NCI-H1436 treated with DMSO at 0.1 percent for 48 hours (cell line): Measurements from ENCODE around the gene IL36A.

Experiments
- DNase-seq: peaks from one replicate; lab custom pipeline; 2025; lab: John Stamatoyannopoulos, UW

IL36A gene

DNA sequence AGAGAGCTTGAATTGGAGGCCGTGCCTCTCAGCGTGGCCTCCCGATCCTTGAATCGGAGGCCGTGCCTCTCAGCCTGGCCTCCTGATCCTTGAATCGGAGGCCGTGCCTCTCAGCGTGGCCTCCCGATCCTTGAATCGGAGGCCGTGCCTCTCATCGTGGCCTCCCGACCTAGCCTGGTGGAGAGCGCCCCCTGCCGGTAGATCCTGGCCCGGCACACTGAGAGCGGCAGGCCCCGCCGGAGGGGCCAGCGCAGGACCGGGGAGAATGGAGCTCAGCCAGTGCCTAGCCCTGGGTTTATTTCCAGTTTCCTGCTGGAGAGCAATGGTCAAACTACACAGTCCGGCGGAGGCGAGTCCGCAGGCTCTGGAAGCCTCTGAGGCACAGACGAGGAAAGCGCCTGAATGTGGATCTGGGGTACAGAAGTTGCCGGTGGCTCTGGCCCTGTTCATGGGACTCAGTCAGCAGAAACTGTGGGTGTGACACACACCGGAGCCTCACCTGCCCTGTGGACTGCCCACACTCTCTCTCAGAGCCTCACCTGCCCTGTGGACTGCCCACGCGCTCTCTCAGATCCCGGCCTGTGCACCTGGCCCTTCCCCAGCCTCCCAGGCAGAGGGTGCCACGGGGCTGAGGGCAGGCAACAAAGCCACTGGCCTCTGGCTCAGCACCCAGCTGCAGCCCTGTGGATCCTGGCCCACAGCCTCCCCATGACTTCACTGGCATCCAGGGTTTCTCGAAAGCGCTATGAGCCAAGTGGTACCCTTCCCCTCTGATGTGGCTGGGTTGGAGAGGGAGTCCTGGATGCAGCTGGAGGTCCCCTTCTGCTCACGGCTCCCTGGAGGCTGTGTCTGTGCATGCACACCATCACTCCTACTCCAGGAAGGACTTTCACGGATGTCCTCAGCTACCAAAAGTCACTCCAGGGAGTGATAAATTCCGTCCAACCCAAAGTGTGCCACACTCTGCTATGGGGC lies 45.9 kb downstream of the IL36A start:
- no peak for DNase-seq

DNA sequence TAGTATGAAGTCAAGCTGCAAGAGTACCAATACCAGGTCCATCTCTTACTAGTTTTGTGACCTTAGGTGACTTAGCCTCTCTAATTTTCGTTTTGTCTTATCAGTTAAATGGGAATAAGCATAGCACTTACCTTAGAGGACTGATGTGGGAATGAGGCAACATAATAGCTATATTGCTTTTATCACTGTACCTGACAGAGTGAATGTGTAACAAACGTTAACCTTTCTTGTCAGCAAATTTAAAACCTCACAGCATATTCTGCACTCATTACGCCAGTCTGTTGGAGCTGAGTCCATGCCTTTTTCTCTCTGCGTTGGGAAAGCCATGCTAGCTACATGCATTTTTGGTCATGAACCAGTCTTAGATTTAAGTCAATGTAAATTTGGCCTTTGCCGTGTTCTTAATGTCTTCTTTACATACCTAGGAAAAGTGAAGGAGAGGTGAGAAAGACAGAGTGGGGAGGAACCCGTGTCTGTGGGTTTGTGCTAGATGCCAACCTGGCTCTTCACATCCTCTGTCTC lies 47.2 kb downstream of the IL36A start, which contains the start of gene IL36B:
TSS of gene IL36B (minus strand) at position 472 of the 522 bp plus-strand sequence.
- DNase-seq = no peak

DNA sequence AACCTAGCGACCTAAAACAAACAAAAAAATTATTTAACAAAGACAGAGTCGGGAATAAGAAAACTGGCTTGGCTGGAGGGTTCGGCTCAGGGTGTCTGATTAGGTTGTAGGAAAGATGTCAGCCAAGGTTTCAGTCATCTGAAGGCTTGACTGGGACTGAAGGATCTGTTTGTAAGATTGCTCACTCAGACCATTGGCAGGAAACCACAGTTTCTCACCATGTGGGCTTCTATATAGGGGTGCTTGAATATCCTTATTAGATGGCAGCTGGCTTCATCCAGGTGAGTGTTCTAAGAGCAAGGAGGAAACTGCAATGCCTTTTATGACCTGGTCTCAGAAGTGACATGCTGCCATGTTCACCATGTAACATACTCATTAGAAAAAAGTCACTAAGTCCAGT lies 48.4 kb downstream of the IL36A start:
- no peak for DNase-seq

DNA sequence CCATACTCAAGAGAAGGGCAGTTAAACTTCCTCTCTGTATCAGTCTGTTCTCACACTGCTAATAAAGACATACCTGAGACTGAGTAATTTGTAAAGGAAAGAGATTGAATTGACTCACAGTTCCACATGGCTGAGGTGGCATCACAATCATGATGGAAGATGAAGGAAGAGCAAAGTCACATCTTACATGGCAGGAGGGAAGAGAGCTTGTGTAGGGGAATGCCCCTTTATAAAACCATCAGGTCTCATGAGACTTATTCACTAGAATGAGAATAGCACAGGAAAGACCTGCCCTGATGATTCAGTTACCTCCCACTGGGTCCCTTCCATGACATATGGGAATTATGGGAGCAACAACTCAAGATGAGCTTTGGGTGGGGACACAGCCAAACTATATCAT lies 48.8 kb downstream of the IL36A start:
- DNase-seq = no peak

DNA sequence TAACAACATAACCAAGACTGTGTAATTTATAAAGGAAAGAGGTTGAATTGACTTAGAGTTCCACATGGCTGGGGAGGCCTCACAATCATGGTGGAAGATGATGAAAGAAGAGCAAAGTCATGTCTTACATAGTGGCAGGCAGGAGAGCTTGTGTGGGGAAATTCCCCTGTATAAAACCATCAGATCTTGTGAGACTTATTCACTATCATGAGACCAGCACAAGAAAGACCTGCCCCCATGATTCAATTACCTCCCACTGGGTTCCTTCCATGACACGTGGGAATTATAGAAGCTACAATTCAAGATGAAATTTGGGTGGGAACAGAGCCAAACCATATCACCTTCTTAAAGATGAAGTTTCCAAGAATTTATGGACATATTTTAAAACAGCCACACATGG lies 51.3 kb downstream of the IL36A start:
- DNase-seq = no peak

DNA sequence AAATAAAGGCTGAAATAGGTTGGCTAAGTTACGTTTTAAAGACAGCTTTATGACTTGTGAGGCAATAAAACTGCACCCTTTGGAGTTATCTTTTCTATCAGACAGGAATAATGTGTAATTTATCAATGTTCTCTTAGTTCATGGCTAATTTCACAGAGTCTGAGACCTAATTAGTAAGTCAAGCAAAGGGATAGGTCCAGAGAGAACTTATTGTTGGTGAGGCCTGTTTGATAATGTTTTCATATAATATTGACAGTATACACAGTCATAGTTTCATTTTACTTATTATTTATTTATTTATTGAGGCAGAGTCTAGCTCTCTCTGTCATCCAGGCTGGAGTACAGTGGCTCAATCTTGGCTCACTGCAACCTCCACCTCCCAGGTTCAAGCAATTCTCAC lies 51.9 kb downstream of the IL36A start:
- DNase-seq = no peak
